Non-pigmented ciliary epithelial cell (primary cell): ENCODE data around the gene FLT1.

ENCODE experiments used
- DNase-seq: peaks from one replicate; pipeline ENCODE4 v3.0.0-alpha.2; 2010; ENCODE audit warnings: low read depth

The FLT1 gene

GRCh38 chr13:28316836-28317235, 178.1 kb downstream of the FLT1 start:
- no peak for DNase-seq

DNA sequence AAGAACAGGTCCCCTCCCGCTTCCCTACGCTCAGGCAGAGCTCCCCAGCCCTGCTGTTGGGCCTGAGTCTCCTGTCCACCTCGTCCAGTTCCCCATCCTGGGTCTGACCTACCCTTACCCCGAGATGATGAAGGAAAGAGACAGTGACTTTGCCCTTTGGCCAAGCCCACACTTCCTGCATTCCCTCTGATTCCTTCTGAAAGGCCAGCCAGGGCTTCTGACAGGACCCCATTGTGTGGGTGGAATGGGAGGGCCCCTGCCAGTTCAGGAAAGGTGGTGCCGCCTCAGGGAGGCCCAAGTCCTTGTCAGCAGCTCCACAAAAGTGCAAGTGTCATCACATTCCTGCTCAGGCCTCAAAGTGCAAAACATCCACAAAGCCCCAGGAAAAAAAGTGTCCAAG, 178.8 kb downstream of the FLT1 start:
- DNase-seq = no peak

GRCh38 chr13:28314879-28315278, 180.0 kb downstream of the FLT1 start:
- no peak for DNase-seq

DNA sequence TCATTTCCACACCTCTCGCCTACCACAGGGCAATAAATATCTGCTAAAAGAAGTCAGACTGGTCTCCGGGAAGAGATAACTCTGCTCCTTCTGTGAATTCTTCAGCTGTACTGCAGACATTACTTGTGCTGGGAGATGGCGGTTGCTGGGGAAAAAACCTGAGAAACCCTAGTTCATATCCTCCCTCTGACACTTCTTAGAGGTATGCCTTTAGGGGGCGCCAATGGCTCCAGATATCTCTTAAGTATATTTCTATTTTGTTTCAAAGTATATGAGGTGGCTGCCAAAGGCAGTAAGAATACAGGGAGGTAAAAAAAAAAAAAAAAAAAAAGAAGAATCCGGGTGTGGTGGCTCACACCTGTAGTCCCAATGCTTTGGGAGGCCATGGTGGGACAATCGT, 181.3 kb downstream of the FLT1 start:
- DNase-seq = no peak

DNA sequence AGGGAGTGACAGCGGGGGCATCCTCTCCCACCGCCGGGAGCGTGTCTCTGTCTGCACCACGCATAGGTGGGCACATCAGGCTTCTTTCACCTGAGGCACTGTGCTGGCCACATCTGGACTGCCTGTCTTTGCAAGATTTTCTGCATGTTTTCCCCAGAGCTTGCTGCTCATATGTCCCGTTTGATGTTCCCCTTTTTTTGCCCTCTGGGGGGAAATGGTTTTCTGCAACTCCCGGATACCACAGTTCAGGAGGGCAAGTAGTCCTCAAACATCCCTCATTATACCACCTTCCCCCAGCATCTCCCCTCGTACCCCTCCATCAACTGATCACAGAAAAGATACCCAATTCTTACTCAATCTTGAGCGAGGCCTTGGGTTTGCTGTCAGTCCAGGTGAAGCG, 188.6 kb downstream of the FLT1 start:
- DNase-seq = no peak

GRCh38 chr13:28301839-28302238, 193.1 kb downstream of the FLT1 start:
- DNase-seq = no peak

DNA sequence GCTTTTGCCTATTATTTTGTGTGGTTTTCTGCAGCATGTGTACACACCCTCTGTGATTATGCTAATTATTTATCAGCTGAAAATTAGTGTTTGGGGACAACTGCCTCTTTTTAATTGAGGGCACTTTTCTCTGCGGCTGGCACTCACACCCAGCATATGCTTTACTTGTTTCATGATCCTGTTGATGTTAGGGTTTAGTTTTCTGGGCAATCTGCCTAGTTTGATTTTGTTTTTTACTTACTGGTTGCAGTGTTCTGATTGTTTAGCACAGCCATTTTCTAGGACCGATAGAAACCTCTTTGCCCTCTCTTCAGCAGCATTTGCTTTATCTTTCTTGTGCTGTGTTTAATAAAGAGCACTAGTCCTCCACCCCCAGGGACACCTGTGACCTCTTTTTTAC, 195.0 kb downstream of the FLT1 start:
- no peak for DNase-seq

GRCh38 chr13:28297341-28297740, 197.6 kb downstream of the FLT1 start:
- DNase-seq = no peak

DNA sequence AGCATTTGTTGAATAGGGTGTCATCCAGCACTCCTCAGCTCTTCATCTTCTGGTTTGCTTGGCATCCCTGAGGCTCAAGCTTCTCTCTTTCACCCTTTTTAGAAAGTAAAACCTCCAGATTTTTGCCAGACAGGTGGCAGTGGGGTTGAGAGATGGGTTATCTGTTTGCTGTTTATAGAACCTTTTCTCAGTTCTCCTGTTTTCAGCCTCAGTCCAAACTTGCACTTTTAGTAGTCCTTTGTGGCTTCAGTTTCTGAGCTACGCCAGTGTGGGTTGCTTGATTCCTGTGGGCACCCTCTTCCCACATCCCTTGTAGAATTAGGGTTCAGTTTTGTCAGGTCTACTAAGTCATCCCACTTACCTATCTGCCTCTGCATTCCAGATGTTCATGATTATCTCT, 208.7 kb downstream of the FLT1 start:
- DNase-seq = no peak

DNA sequence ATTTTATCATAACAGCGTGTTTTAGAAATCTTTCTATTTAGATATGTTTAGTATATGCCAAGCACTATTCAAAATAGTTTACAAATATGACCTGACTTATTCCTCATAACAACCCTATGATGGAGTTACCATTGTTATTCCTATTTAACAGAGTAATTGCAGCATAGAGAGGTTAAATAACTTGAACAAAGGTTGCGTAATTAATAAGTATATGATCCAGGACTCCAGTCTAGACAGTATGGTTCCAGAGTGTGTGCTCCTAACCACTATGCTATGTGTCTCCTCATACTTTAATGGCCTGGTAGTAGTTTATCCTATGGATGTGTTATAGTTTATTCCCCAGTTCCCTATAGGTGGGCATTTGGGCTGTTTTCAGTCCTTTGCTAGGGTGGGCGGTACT, 211.3 kb downstream of the FLT1 start:
- DNase-seq = no peak

DNA sequence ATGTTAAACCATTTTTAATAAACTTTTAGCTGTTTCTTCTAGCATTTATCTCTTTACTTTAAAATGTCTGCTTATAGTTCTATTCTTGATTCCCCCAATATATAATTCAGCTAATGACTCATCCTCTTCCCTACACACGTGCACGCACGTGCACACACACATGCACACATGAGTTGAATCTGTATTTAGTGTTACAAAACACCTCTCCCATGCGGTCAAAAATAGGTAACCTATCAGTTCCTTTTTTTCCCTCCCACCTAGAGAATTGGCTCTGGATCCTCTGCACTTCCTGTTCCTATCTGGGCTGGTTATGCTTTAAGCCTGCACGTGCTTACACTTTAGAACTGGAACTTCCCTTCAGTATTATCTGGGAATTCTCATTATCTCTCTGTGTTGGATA, 212.5 kb downstream of the FLT1 start:
- no peak for DNase-seq

DNA sequence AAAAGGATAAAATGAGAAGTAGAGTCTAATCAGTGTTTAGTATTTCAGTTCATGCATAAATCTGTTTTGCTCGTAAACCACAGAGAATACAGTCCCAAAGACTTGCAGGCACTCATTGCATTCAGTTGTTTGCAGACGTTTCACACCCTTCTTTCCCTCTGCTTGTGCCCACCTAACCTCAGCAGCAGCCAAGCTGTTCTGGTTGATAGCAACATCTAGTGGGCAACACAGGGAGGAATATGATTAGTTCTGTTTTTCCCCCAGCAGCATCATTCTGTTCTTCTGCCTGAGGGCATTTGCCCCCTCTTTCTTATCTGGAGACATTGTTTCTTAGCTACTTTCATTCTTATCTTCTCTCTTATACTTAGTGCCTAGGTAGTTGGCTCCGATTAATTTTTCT, 221.0 kb downstream of the FLT1 start:
- no peak for DNase-seq

DNA sequence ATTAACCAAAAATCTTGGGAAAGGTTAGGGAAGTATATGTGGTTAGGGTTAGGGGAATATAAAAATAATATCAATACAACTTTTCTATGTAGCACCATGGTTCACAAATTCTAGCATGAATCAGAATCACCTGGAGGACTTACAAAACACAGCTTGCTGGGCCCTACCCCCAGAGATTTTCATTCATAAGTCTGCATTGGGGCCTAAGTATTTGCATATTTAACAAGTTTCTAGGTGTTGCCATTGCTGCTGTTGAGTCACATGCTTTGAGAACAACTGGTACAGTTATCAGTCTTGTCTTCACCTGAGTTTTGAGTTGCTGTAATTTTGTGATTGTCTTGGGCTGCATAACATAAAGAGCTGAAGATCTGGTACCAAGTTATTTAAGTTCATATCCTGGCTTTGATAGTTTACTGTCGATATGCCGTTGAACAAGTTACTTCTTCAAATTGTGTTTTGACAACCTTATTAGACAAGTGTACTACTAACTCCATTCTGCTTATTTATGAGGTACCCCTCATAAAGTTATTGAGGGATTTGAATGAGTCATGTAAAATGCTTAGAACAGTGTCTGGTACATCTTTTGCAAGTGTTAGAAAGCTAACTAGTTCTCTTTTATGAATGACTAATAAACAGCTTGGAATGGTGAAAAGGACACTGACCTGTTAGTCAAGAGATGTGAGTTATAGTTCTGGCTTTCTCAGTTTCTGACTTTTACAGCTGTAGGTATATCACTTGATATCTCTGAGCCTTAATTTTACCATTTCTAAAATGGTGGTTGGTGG, 223.7 kb downstream of the FLT1 start:
- DNase-seq = no peak

- DNase-seq = no peak
Measured at GRCh38 chr13:28268800-28269223, 226.1 kb downstream of the FLT1 start.

- DNase-seq = no peak
Measured at GRCh38 chr13:28267497-28267896, 227.4 kb downstream of the FLT1 start.

DNA sequence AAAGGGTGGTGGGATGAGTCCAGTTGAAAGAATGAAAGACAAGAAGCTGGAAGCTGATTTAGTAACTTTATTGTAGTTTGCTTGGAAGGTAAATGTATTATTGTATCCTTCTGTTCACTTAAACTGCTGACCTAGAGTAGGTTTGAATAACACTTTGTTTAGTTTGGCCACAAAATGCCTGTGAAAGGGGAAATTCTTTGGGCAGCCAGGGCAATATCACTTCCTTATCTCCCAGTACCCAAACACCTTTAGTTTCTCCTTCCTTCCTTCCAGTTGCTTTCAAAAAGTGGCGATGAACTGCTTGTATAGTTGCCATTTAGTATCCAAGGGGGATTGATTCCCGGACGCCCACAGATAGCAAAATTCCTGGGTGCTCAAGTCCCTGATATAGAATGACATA, 236.5 kb downstream of the FLT1 start:
- no peak for DNase-seq

GRCh38 chr13:28257305-28257704, 237.6 kb downstream of the FLT1 start:
- no peak for DNase-seq

GRCh38 chr13:28252547-28252946, 242.4 kb downstream of the FLT1 start:
- no peak for DNase-seq

DNA sequence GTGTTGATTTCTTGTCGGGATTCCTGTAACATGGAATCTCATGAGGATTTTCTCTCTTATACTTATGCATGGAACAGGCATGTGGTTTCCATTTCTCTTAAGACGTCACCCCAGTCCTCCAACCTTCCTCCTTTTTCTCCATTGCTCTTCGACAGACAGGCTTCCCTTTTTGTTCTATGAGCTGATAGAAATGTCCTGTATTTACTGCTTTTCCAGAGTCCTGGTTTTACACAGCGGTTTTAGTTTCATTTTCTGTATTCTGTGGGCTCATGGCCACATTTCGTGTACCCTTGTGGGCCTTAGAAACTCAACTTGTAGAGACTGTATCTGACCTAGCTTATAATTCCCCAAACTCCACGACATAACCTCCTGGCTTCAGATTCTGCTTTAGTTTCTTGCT, 243.5 kb downstream of the FLT1 start:
- no peak for DNase-seq

DNA sequence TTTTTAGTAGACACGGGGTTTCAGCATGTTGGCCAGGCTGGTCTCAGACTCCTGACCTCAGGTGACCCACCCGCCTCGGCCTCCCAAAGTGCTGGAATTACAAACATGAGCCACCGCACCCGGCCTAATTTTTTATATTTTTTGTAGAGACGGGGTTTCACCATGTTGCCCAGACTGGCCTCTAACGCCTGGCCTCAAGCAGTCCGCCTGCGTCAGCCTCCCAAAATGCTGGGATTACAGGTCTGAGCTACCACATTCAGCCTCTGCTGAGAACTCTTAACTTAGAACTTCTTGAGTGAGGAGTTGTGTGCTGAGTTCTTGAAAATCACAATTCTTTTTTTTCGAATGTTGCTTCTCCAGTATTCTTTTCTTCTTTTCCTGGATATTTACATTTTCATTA, 244.4 kb downstream of the FLT1 start:
- no peak for DNase-seq
